Left renal cortex interstitium (tissue), 4 donors: Measurements from ENCODE around the gene NEXN. TPM values are rescaled to one million over a fixed set of nuclear protein-coding genes. Genes with fewer than 3 reads are reported as not detected.
"Not testable (repeated sequence)": the region's sequence is repeated elsewhere in the genome, so short reads cannot be mapped to it uniquely, and the experiment has no call there.

Experiments
- DNase-seq, 4 donors: peaks; one replicate each; pipeline ENCODE4 v3.0.0-alpha.2; 2013; ENCODE audit warnings: low read depth in 4 of 4, low spot score in 2 of 4, missing footprints in 1 of 4
- polyA plus RNA-seq, 4 donors: library from polyadenylated mRNA; unstranded; fragments of 120-200 nt; gene quantifications; one replicate each; pipeline ENCODE4 v1.2.1, GENCODE V29; 2013; ENCODE audit not compliant: insufficient read length in 4 of 4

The NEXN gene
- polyA plus RNA-seq, 4 donors = 11.0 to 16.1 (median 13.7) TPM

DNA sequence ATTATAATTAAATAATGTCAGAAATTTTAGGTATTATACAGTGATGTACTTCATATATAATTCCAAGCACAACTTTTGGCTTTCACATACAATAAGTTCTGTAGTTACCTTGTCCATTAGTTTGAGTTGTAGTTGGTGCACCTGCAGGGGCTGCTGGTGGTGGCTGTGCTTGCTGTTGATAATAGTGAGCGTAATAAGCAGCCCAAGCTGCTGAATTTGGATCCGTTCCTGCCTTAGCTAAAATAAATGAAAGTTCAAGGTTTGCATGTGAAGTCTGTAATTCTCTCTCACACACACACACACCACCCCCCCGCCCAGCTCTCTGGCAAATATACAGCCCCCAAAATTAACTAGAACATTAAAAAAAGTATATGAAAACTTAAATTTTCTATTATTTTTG lies 68.0 kb downstream of the NEXN start:
- no peak for DNase-seq

DNA sequence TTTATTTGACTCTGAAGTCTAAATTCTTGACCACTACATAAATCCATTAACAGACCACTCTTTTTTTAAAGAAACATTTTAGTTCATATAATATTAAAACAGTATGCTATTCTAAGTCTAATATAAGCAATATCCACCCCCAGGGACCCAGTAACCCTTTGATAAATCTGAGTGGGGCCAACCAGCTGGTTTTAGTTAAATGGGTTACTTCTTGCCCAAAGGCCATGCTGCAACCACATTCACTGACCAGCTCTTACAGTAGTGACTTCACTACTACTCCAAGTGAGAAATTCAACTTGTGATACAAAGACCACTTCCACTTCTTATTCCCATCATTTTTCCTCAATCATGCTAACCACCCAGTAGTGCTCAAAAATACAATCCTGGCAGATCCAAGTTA lies 70.0 kb downstream of the NEXN start:
- no peak for DNase-seq

DNA sequence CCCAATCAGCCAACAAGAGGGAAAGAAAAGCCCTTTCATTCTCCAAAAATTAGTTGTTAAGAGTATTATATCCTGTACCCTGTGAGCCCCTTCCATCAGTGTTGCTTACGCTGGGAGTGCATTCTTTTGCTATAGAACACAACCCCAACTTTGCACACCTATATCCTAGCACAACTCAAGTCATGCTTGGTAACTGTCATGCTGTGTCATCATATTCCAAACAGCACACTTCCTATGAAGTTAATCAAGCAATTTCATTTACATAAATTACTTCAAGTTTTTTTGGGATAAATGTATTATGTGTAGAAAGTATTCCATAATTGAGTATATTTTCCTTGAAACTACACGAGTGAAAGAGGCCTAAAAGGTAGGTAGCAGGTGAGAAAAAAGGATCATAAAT lies 70.4 kb downstream of the NEXN start:
- no peak for DNase-seq

DNA sequence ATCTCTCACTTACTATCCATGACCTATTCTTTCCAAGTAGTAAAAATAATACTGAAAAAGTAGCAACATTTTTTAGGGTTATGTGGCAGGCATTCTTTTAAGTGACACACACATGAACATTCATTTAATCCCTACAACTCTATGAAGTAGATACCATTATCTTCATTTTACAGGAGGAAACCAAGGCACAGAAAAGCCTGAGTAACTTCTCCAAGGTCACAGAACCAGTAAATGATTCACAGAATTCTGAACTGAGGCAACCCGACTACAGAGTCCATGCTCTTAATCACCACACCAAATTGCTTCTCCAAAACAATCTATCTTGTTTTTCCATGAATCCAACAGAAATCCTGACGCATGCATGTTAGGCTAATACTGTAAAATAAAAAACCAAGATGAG lies 73.0 kb downstream of the NEXN start:
- no peak for DNase-seq

DNA sequence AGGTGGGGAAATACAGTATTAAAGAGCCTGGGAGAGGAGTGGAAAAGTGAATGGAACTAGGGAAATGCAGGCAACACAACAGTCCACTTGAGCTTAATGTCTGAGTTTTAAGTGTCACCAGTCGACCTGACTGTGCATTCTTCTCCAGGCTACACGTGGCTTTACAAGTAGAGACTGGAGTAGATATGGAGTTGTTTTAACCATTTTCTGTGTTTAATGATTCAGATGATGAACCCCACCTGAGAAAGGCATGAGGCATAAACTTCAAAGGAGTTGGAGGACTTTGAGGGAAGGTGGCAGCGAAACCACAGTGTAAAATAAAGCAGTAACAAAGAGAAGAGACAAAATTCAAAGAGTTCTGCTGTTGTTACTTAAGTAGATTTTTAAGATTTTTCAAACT lies 77.9 kb downstream of the NEXN start:
- DNase-seq = no peak

DNA sequence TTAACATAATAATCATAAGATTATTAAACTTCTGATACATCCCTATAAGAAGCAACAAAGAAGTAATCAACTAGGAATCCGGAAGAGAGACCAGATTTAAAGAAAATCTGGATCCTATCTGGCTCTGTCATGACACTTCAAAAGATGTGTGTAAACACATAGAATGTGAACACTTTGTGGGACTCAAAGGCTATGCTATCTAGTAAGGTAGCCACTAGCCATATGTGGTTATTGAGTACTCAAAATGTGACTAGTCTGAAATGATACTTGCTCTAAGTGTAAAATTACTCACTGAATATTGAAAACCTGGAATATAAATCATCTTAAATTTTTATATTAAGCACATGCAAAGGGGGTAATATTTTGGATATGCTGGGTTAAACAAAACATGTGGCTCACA lies 81.8 kb downstream of the NEXN start:
- DNase-seq = no peak

DNA sequence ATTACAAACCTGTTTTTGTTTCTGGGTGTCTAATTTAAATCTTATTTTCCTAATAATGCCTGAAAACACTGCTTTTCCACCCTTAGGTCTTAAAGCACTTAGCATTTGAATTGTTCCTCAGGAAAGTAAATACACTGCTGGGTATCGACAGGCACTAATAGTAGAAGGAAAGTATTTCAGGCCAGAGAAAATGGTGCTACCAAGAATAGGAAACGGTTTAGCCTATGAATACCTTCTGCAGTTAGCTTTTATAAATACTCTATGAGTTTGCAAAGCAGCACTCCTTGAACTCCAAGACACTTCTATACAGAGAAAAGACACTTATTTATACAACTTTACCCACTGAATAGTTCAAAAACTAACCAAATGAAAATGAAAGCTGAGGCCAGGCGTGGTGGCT lies 83.7 kb downstream of the NEXN start:
- DNase-seq = no peak

DNA sequence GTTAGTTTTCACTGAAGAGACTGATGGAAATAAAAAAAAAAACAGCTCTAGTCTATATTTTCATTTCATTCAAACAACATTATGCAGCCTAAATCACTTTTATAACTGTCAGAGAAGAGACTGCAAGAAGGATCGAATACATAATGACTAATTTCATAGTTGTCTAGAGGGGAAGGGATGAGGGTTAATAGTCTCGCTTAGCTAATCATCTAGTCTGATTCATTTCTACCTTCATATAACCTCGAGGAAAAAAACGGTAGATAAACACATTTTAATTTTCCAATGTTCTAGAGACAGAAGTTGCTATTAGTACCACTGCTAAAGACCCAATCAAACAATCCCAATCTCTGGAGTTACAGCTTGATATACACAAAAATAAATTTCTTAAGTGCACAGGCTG lies 87.0 kb downstream of the NEXN start:
- no peak for DNase-seq

DNA sequence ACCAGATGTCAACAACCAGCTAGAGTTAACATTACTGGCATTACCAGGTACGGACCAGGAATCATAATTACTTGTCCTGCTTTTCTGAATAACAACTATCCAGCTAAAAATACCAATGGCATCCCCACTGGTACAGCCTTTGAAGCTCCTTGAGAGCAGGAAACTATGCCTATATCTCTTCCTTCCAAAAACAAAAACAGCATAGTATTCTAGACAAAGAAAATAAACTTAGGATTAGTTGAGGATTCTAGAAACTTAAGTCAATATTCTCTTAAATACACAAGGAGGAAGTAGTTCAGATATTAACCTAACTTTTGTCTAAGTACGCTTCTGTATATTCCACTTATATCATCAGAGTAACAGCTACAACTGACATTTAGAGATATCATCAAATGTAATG lies 87.5 kb downstream of the NEXN start:
- DNase-seq = no peak

DNA sequence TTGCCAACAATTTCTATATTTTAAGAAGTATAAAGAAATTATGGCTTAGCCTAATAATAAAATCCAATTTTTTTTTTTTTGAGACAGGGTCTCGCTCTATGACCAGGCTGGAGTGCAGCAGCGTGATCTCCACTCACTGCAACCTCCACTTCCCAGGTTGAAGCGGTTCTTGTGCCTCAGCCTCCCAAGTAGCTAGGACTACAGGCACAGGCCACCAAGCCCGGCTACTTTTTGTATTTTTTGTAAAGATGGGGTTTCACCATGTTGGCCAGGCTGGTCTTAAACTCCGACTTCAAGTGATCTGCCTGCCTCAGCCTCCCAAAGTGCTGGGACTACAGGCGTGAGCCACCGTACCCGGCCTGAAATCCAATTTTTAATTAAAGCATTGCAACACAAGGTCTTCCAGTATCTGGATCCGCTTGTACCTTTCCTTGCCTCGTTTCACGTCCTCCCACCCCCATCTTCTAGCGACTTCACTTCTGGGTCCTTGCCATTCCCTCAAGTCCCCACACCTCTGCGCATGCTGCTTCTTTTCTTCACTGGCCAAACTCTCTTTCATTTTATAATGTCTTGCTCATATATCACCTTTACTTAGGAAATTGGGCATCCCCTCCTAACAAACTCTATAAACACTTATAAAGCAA lies 88.1 kb downstream of the NEXN start:
- no peak for DNase-seq

DNA sequence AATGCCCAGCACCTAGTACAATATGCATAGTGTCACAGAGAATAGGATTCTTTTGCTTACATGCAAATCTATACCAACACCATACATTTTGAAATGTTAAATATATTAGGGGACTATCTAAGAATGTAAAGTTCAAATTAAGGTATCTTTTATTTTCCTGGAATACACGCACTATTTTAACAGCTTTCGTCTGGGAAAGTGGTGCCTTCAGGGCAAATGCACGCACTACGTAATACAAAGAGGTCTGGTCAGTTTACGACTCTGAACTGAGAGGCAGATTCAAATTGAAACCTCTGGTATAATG lies 89.5 kb downstream of the NEXN start:
- no peak for DNase-seq

DNA sequence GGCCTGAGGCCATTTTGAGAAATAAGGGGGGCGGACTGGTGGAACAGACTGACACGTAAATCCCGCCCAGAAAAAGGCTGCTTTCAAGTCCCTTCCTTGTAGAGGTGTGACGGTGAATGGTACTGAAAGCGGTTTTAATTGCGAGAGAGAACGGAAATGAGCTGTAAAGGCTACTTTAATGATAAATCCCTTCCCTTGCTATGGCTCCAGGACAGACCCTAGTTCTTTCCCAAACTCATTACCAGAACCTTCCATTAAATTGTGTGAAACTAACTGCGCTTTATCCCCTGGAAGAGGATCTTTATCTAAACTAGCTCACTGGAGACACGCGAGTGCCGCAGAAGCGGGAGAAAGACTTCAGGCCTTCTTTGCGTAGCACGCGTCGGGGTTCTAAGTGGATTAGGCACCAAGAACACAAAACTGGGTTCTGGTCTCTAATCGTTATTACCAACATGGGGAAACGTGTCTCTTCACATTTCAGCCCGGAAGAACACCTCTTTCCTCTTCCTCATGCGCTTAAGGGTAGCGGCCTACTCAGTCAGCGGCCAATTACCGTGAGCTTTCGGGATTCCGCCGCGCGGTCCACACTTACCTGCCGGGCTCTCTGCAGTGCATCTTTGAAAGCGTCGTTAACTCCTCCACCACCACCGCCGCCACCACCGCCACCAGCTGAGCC lies 90.0 kb downstream of the NEXN start:
- DNase-seq = peak; percentile 70 to 90 (median 80)

DNA sequence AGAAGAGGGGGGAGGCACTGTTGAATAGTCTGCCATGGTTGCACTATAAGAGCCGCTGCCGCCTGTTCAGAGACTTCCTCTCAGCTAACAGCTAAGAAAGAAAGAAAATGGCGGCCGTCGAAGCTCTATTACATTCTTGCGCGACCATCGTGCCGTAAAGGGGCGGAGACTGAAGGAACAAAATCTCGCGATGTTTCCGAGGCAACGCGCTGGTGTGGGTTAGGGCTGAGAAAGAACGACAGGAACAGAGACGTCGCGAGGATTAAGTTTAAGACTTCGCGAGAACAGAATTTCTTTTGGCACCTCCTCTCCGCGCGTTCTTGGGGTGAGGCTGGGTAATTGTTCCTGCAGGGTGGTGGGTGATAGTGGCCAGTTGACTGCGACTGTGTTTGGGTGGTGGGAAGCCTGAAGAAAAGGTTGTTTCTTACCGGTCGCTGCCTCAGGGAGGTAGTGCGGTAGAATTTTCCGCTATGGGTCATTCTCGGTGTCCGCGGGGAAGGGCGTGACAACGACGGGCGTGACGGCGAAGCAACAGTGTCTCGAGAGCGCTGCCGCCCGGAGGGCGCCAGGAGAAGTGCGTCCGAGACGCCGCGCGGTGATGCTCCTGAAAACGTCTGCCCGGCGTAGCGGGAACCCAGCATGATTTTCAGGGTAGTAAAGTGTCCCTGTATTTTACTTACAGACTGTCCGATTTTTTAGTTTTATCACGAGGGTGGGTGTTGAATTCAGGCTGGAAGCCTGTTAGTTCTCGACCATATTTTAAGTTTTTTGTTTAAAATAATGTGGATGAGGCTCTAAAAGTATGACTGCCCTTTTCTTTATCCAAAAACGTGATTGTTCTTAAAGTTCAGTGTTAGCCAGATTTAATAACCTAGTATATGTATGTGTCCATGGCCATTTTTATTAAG lies 90.8 kb downstream of the NEXN start, which contains the start of gene FUBP1:
TSS of gene FUBP1 (minus strand) at position 104 of the 908 bp plus-strand sequence. CDS start at position 36, 68 bp downstream.
- peak; percentile 98 to 100 (median 98) for DNase-seq

DNA sequence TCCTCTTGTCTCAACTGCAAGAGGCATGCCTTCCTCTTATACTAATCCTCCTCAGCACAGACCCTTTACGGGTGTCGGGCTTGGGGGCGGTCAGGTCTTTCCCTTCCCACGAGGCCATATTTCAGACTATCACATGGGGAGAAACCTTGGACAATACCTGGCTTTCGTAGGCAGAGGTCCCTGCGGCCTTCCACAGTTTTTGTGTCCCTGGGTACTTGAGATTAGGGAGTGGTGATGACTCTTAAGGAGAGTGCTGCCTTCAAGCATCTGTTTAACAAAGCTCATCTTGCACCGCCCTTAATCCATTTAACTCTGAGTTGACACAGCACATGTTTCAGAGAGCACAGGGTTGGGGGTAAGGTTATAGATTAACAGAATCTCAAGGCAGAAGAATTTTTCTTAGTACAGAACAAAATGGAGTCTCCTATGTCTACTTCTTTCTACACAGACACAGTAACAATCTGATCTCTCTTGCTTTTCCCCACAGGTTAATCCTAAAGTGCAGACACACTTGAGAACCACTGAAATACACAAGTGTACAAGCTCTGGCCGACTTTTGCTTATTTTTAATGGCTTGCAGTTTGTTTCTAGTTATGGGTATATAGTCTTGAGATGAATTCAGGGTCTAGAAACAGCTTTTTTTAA lies 95.0 kb downstream of the NEXN start:
- DNase-seq = not testable (repeated sequence)

DNA sequence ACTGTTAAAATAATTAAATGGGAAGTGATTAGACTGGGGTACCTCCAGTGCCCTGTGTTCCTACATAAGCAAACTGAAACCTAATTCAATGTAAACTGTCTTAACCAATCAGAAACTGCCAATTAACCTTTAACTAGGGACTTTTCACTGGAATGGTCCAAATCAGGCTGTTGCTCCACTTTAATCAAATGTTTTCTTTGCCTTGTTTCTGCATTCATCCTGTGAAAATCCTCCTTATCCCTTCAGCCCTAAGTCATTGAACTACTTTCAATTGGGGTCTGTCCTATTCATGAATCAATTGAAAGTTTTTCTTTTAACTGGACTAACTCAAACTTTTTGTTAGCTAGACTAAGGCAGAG lies 95.6 kb downstream of the NEXN start:
- no peak for DNase-seq

DNA sequence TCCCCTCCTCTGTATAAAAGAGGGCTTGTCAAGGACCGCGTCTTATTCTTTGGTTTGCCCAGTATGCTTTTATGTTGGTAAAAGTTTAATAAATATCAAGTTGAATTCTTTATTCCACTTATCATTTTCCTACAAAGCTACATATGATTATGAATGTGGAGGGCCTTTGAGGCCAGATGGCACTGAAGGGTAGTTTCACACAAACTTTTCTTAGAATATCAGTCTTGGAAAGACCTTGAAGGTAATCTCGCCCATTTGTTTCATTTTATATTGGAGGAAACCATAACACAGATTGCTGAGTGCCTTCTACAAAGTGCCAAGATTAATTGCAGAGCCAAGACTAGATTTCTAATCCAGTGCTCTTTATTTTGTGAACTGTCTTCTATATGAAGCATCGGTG lies 96.2 kb downstream of the NEXN start:
- DNase-seq = no peak

DNA sequence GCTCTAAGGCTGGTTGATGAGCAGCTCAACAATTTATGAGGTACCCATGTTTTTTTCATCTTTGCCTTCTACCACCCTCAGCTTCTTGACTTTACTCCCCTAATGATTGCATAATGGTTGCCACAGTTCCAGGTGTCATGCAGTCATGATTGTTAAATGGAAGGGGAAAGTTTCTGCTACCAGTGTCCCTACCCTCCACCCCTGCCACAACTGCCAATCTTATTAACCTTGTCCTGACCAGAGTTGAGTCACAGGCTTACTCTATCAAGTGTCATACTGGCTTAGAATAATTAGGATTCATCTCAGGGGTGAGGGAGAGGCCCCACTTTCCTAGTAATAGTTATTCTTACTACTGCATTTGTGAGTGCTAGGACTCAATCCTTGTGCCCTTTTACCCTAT lies 98.4 kb downstream of the NEXN start:
- DNase-seq = no peak

DNA sequence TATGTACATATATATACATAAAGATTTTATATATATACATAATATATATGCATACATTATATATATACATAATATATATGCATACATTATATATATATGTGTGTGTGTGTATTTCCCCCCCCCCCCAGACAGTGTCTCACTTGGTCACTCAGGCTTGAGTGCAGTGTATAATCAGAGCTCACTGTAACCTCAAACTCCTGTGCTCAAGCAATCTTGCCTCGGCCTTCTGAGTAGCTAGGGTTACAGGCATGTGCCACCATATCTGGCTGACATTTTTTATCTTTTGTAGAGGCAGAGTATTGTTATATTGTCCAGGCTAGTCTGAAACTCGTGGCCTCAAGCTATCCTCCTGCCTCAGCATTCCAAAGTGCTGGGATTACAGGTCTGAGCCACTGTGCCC lies 99.5 kb downstream of the NEXN start:
- DNase-seq = no peak

DNA sequence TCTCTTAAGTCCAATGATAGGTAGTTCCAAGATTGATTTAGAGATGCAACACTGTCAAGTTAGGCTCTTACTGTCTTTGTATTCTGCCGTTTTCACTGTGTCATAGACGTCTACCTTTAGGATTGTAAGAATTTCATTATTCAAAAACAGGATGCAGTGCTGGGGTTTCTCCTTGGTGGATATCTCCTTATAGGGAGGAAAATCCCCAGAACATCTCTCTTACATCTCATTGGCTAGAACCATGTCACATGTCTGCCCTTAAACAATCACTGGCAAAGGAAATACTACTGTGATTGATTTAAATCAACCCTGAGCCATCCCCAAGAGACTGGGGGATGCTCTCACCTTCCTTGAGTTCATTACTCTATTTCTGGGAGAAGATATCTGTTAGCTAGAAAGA lies 101.3 kb downstream of the NEXN start:
- DNase-seq = no peak

DNA sequence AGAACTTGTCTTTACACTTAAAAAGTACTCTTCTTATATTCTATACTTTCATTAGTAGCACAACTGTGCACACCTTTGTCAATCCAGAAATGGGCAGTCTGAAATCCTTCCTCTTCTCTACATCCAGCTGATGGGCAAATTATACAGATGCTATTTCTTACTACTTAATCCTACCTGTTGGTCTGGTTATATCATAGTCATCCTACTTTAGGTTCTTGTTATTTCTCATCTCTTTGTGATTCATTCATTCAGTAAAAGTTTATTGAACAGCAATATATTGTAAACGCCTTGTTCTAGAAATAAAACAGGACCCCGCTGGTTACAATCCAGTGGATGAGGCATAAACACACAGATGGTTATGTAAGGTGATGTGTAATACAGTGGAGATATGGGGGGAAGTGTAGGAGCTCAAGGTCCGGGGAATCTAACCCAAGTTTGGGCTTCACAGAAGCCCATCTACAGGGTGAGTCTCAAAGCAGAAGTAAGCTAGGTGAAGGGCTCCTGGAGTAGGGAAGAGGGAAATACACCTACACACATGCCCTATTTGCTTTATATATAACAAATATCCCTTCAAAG lies 102.3 kb downstream of the NEXN start:
- no peak for DNase-seq

DNA sequence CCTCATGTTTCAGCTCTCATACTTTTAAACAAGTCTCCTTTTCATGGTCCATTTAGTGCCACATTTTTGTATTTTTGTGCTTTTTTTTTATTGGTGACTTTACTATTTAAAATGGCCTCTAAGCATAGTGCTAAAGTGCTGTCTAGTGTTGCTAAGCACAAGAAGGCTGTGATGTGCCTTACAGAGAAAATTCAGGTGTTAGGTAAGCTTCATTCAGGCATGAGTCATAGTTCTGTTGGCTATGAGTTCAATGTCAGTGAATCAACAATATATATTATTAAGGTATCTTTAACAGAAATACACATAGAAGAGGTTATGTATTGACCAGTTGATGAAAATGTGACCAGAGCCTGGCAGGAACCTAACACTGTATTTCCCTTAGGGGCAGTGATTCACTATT lies 103.2 kb downstream of the NEXN start:
- no peak for DNase-seq
